ENCODE data around the gene LRRC8B.

DNA sequence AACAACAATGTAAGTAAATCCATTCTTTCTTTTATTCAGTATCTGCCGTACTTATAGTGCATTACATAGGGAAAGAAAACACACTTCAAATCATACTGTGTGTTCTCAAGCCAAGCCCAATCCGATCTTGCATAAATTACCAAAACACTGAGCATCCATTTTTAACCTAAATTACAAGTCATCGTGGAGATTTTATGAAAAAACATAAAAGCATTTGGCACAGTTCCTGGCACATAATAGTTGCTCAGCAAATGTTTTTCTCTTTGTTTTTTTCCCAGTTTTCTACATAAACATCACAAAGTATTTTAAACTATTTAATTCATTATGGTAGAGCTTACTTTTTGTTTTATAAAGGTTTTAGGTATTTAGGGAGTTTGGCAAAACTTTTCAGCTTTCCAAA lies 60.2 kb downstream of the LRRC8B start:
- TF ChIP-seq CEBPB (IDR thresholded peaks at IDR 0.05): no peak
- TF ChIP-seq FOXM1 (IDR thresholded peaks at IDR 0.05; ENCODE audit: borderline replicate concordance, low read depth): no peak
- TF ChIP-seq EP300 (IDR thresholded peaks at IDR 0.05; ENCODE audit: borderline replicate concordance): no peak
- TF ChIP-seq TAF1 (IDR thresholded peaks at IDR 0.05; ENCODE audit: low read depth): no peak
- no peak for TF ChIP-seq NFIC (IDR thresholded peaks at IDR 0.05)
- no peak for TF ChIP-seq REST (IDR thresholded peaks at IDR 0.05; ENCODE audit: low read depth)
- no peak for TF ChIP-seq MAX (IDR thresholded peaks at IDR 0.05)
- no peak for TF ChIP-seq RAD21 (IDR thresholded peaks at IDR 0.05; ENCODE audit: low read depth)
- no peak for TF ChIP-seq TCF12 (IDR thresholded peaks at IDR 0.05; ENCODE audit: low read depth)
- TF ChIP-seq YY1 (IDR thresholded peaks at IDR 0.05; ENCODE audit: low read depth): no peak
